ENCODE results near the gene GSK3A. TPM values are rescaled to one million over a fixed set of nuclear protein-coding genes. Genes with fewer than 3 reads are reported as not detected.

Gene GSK3A
- total and polyA plus RNA-seq, 9 of the 15 experiments (the other 6 are each of a cell fraction or from before 2014, with no cell fraction given), result 0.62 to 90.7 (median 33.3) TPM

DNA sequence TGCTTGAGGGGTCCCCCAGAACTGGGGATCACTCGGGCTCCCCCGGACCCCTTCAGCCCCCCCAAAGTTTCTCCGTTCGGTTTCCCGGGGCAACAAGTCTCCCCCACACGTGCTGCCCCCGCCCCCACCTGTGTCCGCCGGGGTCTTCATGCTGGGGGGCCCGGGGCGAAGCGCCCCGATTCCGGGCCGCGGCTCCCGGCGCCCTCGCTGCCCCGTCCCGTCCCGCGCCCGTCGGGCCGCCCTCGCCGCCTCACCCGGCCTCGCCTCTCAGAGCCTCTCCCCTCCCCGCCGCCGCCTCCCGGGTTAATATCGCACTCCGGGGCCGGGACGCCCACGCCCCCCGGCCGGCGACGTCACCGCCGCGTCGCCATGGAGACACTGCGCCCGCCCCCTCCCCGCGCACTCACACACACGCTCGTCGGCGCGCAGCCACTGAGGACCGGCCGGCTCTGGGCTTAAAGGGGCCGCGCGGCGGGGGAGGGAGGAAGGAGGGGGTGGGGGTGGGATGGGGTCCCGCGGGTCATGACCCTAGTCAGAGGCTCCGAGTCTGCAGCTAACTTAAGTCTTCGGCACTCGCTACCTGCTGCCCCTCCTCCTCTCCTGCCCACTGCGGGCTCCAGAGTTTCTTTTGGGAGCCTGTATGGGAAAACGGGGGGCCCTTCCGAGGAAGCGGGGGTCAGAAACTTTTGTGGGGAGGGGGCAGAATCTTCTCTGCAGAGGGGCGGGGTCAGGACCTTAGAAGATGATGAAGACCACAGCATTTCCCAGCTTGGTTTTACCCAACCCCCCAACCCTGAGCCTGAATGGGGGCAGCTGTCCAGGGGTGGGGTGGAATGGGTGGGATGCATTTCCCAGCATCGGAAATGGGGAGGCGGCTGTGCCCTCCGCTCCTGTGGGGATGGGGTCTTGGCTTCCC, 12.7 kb upstream of the GSK3A start, which contains the start of gene ERF (continued):
- TF ChIP-seq ZNF639 (CRISPR knock-in tag; conservative IDR thresholded peaks at IDR 0.05 in 1 of 2, IDR thresholded peaks at IDR 0.05 in 1 of 2), result peak in 1 of 2 experiments; percentile 40; a peak in 1 of 4 replicates
- no peak; the same call in 1 of the 2 replicates for TF ChIP-seq ATF2 (CRISPR knock-in tag; IDR thresholded peaks at IDR 0.05)
- TF ChIP-seq, protein P1, sequence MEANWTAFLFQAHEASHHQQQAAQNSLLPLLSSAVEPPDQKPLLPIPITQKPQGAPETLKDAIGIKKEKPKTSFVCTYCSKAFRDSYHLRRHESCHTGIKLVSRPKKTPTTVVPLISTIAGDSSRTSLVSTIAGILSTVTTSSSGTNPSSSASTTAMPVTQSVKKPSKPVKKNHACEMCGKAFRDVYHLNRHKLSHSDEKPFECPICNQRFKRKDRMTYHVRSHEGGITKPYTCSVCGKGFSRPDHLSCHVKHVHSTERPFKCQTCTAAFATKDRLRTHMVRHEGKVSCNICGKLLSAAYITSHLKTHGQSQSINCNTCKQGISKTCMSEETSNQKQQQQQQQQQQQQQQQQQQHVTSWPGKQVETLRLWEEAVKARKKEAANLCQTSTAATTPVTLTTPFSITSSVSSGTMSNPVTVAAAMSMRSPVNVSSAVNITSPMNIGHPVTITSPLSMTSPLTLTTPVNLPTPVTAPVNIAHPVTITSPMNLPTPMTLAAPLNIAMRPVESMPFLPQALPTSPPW (CRISPR knock-in tag; IDR thresholded peaks at IDR 0.05), result peak; percentile 77; the same call in 1 of the 2 replicates
- TF ChIP-seq, protein P2, sequence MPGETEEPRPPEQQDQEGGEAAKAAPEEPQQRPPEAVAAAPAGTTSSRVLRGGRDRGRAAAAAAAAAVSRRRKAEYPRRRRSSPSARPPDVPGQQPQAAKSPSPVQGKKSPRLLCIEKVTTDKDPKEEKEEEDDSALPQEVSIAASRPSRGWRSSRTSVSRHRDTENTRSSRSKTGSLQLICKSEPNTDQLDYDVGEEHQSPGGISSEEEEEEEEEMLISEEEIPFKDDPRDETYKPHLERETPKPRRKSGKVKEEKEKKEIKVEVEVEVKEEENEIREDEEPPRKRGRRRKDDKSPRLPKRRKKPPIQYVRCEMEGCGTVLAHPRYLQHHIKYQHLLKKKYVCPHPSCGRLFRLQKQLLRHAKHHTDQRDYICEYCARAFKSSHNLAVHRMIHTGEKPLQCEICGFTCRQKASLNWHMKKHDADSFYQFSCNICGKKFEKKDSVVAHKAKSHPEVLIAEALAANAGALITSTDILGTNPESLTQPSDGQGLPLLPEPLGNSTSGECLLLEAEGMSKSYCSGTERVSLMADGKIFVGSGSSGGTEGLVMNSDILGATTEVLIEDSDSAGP (CRISPR knock-in tag; IDR thresholded peaks at IDR 0.05), result peak; percentile 92
- TF ChIP-seq KLF1 (tag; IDR thresholded peaks at IDR 0.05), result no peak
- no peak for TF ChIP-seq ZNF140 (CRISPR knock-in tag; IDR thresholded peaks at IDR 0.05)
- TF ChIP-seq PHF21A (IDR thresholded peaks at IDR 0.05; ENCODE audit: borderline replicate concordance, low read depth), result no peak
- peak; percentile 29 for TF ChIP-seq SAP30 (IDR thresholded peaks at IDR 0.05; ENCODE audit: borderline replicate concordance, insufficient read depth, low read depth, low read length, poor library complexity, severe bottlenecking)
- TF ChIP-seq, protein P3, sequence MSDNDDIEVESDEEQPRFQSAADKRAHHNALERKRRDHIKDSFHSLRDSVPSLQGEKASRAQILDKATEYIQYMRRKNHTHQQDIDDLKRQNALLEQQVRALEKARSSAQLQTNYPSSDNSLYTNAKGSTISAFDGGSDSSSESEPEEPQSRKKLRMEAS (CRISPR knock-in tag; IDR thresholded peaks at IDR 0.05), result peak; percentile 35; the same call in 1 of the 2 replicates
- peak; percentile 80 to 82 for TF ChIP-seq NONO (IDR thresholded peaks at IDR 0.05; ENCODE audit: low read depth in 2 of 2, low read length in 1 of 2)
- 0 out of 2 replicates have a peak, but pooled peaks have one; percentile 23 for TF ChIP-seq FOXK1 (CRISPR knock-in tag; IDR thresholded peaks at IDR 0.05; ENCODE audit: borderline replicate concordance)
- TF ChIP-seq, protein P4, sequence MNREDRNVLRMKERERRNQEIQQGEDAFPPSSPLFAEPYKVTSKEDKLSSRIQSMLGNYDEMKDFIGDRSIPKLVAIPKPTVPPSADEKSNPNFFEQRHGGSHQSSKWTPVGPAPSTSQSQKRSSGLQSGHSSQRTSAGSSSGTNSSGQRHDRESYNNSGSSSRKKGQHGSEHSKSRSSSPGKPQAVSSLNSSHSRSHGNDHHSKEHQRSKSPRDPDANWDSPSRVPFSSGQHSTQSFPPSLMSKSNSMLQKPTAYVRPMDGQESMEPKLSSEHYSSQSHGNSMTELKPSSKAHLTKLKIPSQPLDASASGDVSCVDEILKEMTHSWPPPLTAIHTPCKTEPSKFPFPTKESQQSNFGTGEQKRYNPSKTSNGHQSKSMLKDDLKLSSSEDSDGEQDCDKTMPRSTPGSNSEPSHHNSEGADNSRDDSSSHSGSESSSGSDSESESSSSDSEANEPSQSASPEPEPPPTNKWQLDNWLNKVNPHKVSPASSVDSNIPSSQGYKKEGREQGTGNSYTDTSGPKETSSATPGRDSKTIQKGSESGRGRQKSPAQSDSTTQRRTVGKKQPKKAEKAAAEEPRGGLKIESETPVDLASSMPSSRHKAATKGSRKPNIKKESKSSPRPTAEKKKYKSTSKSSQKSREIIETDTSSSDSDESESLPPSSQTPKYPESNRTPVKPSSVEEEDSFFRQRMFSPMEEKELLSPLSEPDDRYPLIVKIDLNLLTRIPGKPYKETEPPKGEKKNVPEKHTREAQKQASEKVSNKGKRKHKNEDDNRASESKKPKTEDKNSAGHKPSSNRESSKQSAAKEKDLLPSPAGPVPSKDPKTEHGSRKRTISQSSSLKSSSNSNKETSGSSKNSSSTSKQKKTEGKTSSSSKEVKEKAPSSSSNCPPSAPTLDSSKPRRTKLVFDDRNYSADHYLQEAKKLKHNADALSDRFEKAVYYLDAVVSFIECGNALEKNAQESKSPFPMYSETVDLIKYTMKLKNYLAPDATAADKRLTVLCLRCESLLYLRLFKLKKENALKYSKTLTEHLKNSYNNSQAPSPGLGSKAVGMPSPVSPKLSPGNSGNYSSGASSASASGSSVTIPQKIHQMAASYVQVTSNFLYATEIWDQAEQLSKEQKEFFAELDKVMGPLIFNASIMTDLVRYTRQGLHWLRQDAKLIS (CRISPR knock-in tag; IDR thresholded peaks at IDR 0.05), result 0 out of 2 replicates have a peak, but pooled peaks have one; percentile 34
- peak; percentile 58; the same call in 1 of the 2 replicates for TF ChIP-seq CTBP1 (IDR thresholded peaks at IDR 0.05; ENCODE audit: borderline replicate concordance)
